ENCODE data around the gene LTA4H.

LTA4H gene

DNA sequence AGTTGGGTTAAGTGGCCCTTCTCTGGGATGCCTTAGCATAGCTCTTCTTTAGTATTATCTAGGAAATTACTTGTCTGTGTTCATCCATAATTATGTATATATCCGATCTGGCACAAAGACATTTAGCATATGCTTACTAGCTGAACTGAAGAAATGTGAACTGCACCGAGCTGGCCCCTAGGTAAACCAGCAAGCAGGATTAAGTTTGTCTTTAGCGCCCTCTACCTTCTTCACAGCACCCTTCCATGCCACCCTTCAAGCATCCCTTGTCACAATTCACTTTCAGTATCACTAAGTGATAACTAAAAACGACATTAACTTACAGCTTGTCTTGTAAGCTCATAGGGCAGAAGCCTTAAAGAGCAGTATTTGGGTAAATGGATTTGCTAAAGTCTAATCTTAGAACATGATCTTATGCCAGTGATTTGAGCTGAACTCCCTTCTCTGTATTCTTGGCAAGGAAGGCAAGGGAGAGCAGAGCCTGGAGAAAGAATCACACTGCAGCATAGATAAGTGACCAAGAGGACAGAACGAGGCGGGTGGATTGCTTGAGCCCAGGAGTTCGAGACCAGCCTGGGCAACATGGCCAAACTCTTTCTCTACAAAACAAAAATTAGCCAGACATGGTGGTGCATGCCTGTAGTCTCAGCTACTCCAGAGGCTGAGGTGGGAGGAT is 36.6 kb downstream of the LTA4H start (continued):
- TF ChIP-seq ZNF529 (tag by site-specific recombination; IDR thresholded peaks at IDR 0.05; ENCODE audit: insufficient replicate concordance) = no peak
- TF ChIP-seq, protein P1, sequence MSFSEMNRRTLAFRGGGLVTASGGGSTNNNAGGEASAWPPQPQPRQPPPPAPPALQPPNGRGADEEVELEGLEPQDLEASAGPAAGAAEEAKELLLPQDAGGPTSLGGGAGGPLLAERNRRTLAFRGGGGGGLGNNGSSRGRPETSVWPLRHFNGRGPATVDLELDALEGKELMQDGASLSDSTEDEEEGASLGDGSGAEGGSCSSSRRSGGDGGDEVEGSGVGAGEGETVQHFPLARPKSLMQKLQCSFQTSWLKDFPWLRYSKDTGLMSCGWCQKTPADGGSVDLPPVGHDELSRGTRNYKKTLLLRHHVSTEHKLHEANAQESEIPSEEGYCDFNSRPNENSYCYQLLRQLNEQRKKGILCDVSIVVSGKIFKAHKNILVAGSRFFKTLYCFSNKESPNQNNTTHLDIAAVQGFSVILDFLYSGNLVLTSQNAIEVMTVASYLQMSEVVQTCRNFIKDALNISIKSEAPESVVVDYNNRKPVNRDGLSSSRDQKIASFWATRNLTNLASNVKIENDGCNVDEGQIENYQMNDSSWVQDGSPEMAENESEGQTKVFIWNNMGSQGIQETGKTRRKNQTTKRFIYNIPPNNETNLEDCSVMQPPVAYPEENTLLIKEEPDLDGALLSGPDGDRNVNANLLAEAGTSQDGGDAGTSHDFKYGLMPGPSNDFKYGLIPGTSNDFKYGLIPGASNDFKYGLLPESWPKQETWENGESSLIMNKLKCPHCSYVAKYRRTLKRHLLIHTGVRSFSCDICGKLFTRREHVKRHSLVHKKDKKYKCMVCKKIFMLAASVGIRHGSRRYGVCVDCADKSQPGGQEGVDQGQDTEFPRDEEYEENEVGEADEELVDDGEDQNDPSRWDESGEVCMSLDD (tag by site-specific recombination; IDR thresholded peaks at IDR 0.05) = no peak
- peak; percentile 63 for TF ChIP-seq ZNF585B (tag by site-specific recombination; IDR thresholded peaks at IDR 0.05)
- peak; percentile 87 for TF ChIP-seq PRDM1 (tag by site-specific recombination; IDR thresholded peaks at IDR 0.05)
- no peak for TF ChIP-seq ZSCAN23 (tag by site-specific recombination; IDR thresholded peaks at IDR 0.05)
- TF ChIP-seq PRDM6 (tag by site-specific recombination; IDR thresholded peaks at IDR 0.05) = no peak
- no peak for TF ChIP-seq ZBTB6 (tag by site-specific recombination; IDR thresholded peaks at IDR 0.05)
- TF ChIP-seq, protein P2, sequence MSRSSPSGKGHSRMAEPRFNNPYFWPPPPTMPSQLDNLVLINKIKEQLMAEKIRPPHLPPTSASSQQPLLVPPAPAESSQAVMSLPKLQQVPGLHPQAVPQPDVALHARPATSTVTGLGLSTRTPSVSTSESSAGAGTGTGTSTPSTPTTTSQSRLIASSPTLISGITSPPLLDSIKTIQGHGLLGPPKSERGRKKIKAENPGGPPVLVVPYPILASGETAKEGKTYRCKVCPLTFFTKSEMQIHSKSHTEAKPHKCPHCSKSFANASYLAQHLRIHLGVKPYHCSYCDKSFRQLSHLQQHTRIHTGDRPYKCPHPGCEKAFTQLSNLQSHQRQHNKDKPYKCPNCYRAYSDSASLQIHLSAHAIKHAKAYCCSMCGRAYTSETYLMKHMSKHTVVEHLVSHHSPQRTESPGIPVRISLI (tag by site-specific recombination; IDR thresholded peaks at IDR 0.05) = no peak
- no peak for TF ChIP-seq ZNF169 (tag by site-specific recombination; IDR thresholded peaks at IDR 0.05)
- peak; percentile 75 for TF ChIP-seq ZNF654 (tag by site-specific recombination; IDR thresholded peaks at IDR 0.05; ENCODE audit: low read depth)
- no peak for TF ChIP-seq ZNF792 (tag by site-specific recombination; IDR thresholded peaks at IDR 0.05)
- TF ChIP-seq ZNF280D (tag by site-specific recombination; IDR thresholded peaks at IDR 0.05) = no peak
- TF ChIP-seq ZNF747 (tag by site-specific recombination; IDR thresholded peaks at IDR 0.05) = no peak
- no peak for TF ChIP-seq ZBTB48 (tag by site-specific recombination; IDR thresholded peaks at IDR 0.05)
- TF ChIP-seq ZNF791 (tag by site-specific recombination; IDR thresholded peaks at IDR 0.05) = no peak

DNA sequence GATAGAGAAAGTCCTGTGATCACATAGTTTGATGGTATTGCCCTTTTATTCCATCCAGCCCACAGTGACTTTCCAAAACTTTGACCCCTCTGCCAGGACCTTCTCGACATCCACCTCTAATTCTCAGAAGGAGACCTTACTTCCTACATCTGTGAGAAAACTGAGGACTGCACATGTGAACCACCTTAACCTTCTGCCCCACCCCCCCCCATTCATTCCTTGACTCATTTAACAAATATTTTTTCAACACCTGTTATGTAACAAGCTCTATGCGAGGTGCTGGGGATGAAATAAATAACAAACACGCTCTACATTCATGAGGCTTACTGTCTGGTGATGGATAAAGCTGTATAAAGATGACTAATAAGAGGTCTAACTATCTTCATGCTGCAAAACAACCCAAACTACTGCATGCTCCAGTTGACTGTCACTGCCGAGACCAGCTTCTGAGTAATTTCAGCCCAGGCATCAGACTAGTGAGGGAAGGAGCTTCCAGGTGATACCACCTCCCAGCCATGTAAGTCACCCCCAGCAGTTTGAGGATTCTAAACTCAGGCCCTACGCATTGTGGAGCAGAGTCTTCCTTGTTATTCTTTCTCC is 37.4 kb downstream of the LTA4H start:
- Histone ChIP-seq H3K36me3 (ENCODE audit: control insufficient read depth in 2 of 2, insufficient read depth in 1 of 2, low read length in 2 of 2) (peaks cover 15 to 27% of the 10 kb centered on the region in 2 experiments), H3K4me1 (ENCODE audit: control insufficient read depth, insufficient read depth, low read length) (no peaks in the 10 kb centered on the region), H3K9me3 (ENCODE audit: control insufficient read depth, insufficient read depth, low read depth, low read length) (no peaks in the 10 kb centered on the region), H3K27ac (ENCODE audit: extremely low read depth, low read depth, low read length) (no peak overlapping the region), H3K4me3 (ENCODE audit: low read depth, low read length) (no peak overlapping the region)
- ChIA-PET CTCF (interaction anchor here (0.6 to 5.6 kb wide), 35 partner anchors 9 to 1872 kb away, joined by 3 to 58 read pairs (median 5); partner anchors contain the start of genes AMDHD1 and CCDC38), POLR2A (interaction anchor here (2.3 kb wide), 1 partner anchor 38 kb away, joined by 10 read pairs; the partner anchor contains the start of gene LTA4H)
- TF ChIP-seq KLF7 (tag by site-specific recombination; IDR thresholded peaks at IDR 0.05; ENCODE audit: borderline replicate concordance) (no peak), TRIM28 (IDR thresholded peaks at IDR 0.05; ENCODE audit: borderline replicate concordance, low read length) (no peak), ZEB2 (tag by site-specific recombination; IDR thresholded peaks at IDR 0.05) (no peak), ZNF202 (tag by site-specific recombination; IDR thresholded peaks at IDR 0.05; ENCODE audit: borderline replicate concordance) (no peak), TCF7L2 (IDR thresholded peaks at IDR 0.05; ENCODE audit: borderline replicate concordance, low read depth, low read length) (no peak), ZNF169 (tag by site-specific recombination; IDR thresholded peaks at IDR 0.05) (no peak)
- TF ChIP-seq, protein P3, sequence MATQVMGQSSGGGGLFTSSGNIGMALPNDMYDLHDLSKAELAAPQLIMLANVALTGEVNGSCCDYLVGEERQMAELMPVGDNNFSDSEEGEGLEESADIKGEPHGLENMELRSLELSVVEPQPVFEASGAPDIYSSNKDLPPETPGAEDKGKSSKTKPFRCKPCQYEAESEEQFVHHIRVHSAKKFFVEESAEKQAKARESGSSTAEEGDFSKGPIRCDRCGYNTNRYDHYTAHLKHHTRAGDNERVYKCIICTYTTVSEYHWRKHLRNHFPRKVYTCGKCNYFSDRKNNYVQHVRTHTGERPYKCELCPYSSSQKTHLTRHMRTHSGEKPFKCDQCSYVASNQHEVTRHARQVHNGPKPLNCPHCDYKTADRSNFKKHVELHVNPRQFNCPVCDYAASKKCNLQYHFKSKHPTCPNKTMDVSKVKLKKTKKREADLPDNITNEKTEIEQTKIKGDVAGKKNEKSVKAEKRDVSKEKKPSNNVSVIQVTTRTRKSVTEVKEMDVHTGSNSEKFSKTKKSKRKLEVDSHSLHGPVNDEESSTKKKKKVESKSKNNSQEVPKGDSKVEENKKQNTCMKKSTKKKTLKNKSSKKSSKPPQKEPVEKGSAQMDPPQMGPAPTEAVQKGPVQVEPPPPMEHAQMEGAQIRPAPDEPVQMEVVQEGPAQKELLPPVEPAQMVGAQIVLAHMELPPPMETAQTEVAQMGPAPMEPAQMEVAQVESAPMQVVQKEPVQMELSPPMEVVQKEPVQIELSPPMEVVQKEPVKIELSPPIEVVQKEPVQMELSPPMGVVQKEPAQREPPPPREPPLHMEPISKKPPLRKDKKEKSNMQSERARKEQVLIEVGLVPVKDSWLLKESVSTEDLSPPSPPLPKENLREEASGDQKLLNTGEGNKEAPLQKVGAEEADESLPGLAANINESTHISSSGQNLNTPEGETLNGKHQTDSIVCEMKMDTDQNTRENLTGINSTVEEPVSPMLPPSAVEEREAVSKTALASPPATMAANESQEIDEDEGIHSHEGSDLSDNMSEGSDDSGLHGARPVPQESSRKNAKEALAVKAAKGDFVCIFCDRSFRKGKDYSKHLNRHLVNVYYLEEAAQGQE (tag by site-specific recombination; IDR thresholded peaks at IDR 0.05) = no peak

Measured in HEK293 (cell line).